GM12878 (cell line): Measurements from ENCODE around the gene CCDC88C. TPM values are rescaled to one million over a fixed set of nuclear protein-coding genes. Genes with fewer than 3 reads are reported as not detected.

Experiments used
- ATAC-seq: fragments of 200-7000 bp; cut with Tn5 transposase; 3 replicates; pipeline ENCODE4 v1.9.1; 2020; ENCODE audit warnings: mild to moderate bottlenecking, moderate library complexity
- BruUV-seq: library from RNA; stranded (reverse); fragments of 400-500 nt; replicated peaks from 2 replicates; lab custom pipeline; 2021; lab: Mats Ljungman, UMichigan
- CTCF ChIA-PET: fragments of 300-600 bp; sonication (Branson Sonifier 250); formaldehyde crosslinking; extraction: SDS; loops from one replicate; lab custom pipeline; 2021; ENCODE audit warnings: inconsistent platforms; lab: Yijun Ruan, JAX
- POLR2A ChIA-PET: fragments of 350-600 bp; formaldehyde crosslinking; extraction: SDS; loops from one replicate; lab custom pipeline; 2021; ENCODE audit warnings: inconsistent platforms; lab: Charles Lee
- RAD21 ChIA-PET: fragments of 300-600 bp; sonication (Branson Sonifier 250); formaldehyde crosslinking; loops from one replicate; lab custom pipeline; 2023; ENCODE audit warnings: antibody characterized with exemption; ENCODE audit not compliant: unreplicated experiment; lab: Charles Lee
- SMC1A ChIA-PET: fragments of 300-600 bp; sonication (Branson Sonifier 250); formaldehyde crosslinking; loops from one replicate; lab custom pipeline; 2023; ENCODE audit not compliant: unreplicated experiment, uncharacterized antibody; lab: Charles Lee
- DNase-seq: peaks from one replicate; pipeline ENCODE4 v3.0.0-alpha.2; 2011; ENCODE audit warnings: low read depth, low spot score
- FAIRE-seq: peaks from 3 replicates; lab custom pipeline; 2011; peaks lifted over from hg19 to GRCh38; lab: Jason Lieb, UNC
- H2AFZ ChIP-seq: 2 replicates; pipeline ENCODE4 v1.6.0; 2011; ENCODE audit warnings: low read depth, low read length, control low read depth; ENCODE audit not compliant: control insufficient read depth
- H3K27ac ChIP-seq: 2 replicates; pipeline ENCODE4 v1.5.1; 2011; ENCODE audit warnings: control low read depth; ENCODE audit not compliant: control insufficient read depth, insufficient read depth
- H3K27me3 ChIP-seq, 2 experiments: replicated peaks in 1 of 2; 2 replicates each; pipeline versions ENCODE4 v1.6.0 to v1.6.1; 2011; ENCODE audit warnings: low read length in 1 of 2; ENCODE audit not compliant: control insufficient read depth in 2 of 2, insufficient read depth in 2 of 2
- H3K36me3 ChIP-seq, 2 experiments: 2 replicates each; pipeline ENCODE4 v1.5.1; 2011; ENCODE audit warnings: low read length in 1 of 2; ENCODE audit not compliant: control insufficient read depth in 2 of 2, insufficient read depth in 2 of 2
- H3K4me1 ChIP-seq: 2 replicates; pipeline ENCODE4 v1.6.1; 2011; ENCODE audit warnings: mild to moderate bottlenecking, low read length, moderate library complexity, mixed read lengths; ENCODE audit not compliant: control insufficient read depth, insufficient read depth
- H3K4me2 ChIP-seq: 2 replicates; pipeline ENCODE4 v1.6.0; 2011; ENCODE audit warnings: control low read depth; ENCODE audit not compliant: control insufficient read depth, insufficient read depth
- H3K4me3 ChIP-seq: fragments of 200-600 bp; sonication (generic); 2 replicates; pipeline ENCODE4 v1.5.1; 2016
- H3K79me2 ChIP-seq: 2 replicates; pipeline ENCODE4 v1.6.0; 2011; ENCODE audit warnings: low read length; ENCODE audit not compliant: control insufficient read depth, insufficient read depth
- H3K9ac ChIP-seq: 2 replicates; pipeline ENCODE4 v1.8.0; 2011; ENCODE audit warnings: low read length, control low read depth, mixed read lengths; ENCODE audit not compliant: control insufficient read depth, insufficient read depth
- H3K9me3 ChIP-seq: replicated peaks from 3 replicates; pipeline ENCODE4 v1.5.1; 2011; ENCODE audit warnings: mild to moderate bottlenecking, low read length; ENCODE audit not compliant: control insufficient read depth, insufficient read depth
- H4K20me1 ChIP-seq: 2 replicates; pipeline ENCODE4 v1.6.0; 2011; ENCODE audit not compliant: control insufficient read depth, insufficient read depth
- EED ChIP-seq: sonication (generic); IDR thresholded peaks from 2 replicates; pipeline ENCODE4 v1.6.1; 2016; ENCODE audit warnings: antibody characterized with exemption, low read depth
- HDAC2 ChIP-seq: fragments of 200-600 bp; sonication (generic); IDR thresholded peaks from 2 replicates; pipeline ENCODE4 v1.6.1; 2017
- HSF1 ChIP-seq: fragments of 150-350 bp; IDR thresholded peaks from 2 replicates; pipeline ENCODE4 v1.6.1; 2014; ENCODE audit warnings: mild to moderate bottlenecking, low read depth, low read length
- MXI1 ChIP-seq: fragments of 150-350 bp; IDR thresholded peaks from 2 replicates; pipeline ENCODE4 v1.6.1; 2011; ENCODE audit warnings: low read depth, mild to moderate bottlenecking, inconsistent platforms, low read length, improper control_type of control experiment
- NFXL1 ChIP-seq: fragments of 450-650 bp; IDR thresholded peaks from 2 replicates; pipeline ENCODE4 v1.6.1; 2017; ENCODE audit warnings: antibody characterized with exemption, mild to moderate bottlenecking, borderline replicate concordance
- PAX5 ChIP-seq: IDR thresholded peaks from 2 replicates; pipeline ENCODE4 v1.6.1; 2011; ENCODE audit warnings: low read depth, low read length, borderline replicate concordance
- PAX8 ChIP-seq: fragments of 450-650 bp; IDR thresholded peaks from 2 replicates; pipeline ENCODE4 v1.6.1; 2017; ENCODE audit warnings: mild to moderate bottlenecking, moderate library complexity
- SP1 ChIP-seq: IDR thresholded peaks from one replicate; pipeline ENCODE4 v1.6.1; 2011; ENCODE audit warnings: low read depth, low read length
- STAT1 ChIP-seq: fragments of 450-650 bp; conservative IDR thresholded peaks from 2 replicates; pipeline ENCODE4 v1.6.1; 2014; ENCODE audit warnings: antibody characterized with exemption, mild to moderate bottlenecking
- WGBS: methylation state at CpG from one replicate; pipeline ENCODE4 v1.1.6; 2016; ENCODE audit warnings: low lambda C conversion rate; ENCODE audit not compliant: insufficient replicate concordance, insufficient coverage; ENCODE audit errors: missing lambda C conversion rate; 5-methylcytosine and 5-hydroxymethylcytosine counted together
- in situ Hi-C: fragments of 300-500 bp; cut with MboI; formaldehyde crosslinking; loops from 9 replicates; pipeline ENCODE4 v1.14.3; 2018; ENCODE audit warnings: mixed read lengths
- intact Hi-C: fragments of 100-400 bp; cut with micrococcal nuclease; formaldehyde crosslinking; loops from one replicate; pipeline ENCODE4 v1.14.2; 2022; ENCODE audit not compliant: unreplicated experiment
- polyA plus RNA-seq, 11 experiments: library from polyadenylated mRNA; depleted of rRNA in 4 of 11; unstranded in 6 of 11; stranded (reverse) in 5 of 11; fragments of >200 nt; fragmentation: Nextera tagmentation in 4 of 11; fragmentation: Illumina TruSeq in 1 of 11; extraction: Ambion mirVana in 4 of 11; extraction: Trizol in 1 of 11; gene quantifications; 1 replicate in 1 of 11; 2 replicates in 10 of 11; pipeline versions ENCODE4 v1.2.1 to v1.2.3, GENCODE V29; 2011 to 2016; ENCODE audit warnings: inconsistent platforms in 2 of 11, missing spikeins in 2 of 11, low read depth in 1 of 11
- total RNA-seq, 4 experiments: library from RNA; depleted of rRNA in 3 of 4; stranded (reverse); fragments of >200 nt in 3 of 4; fragmentation: Illumina TruSeq in 1 of 4; extraction: Trizol in 1 of 4; gene quantifications; 2 replicates each; pipeline versions ENCODE4 v1.2.1 to v1.2.3, GENCODE V29; 2013 to 2021
- TF ChIP-seq, protein P1 (sequence below): fragments of 150-350 bp; IDR thresholded peaks from 2 replicates; pipeline ENCODE4 v1.6.1; 2016; ENCODE audit warnings: low read depth, low read length

CCDC88C gene
- total and polyA plus RNA-seq, 10 of the 15 experiments (the other 5 are each of a cell fraction or from before 2014, with no cell fraction given): 4.0 to 79.6 (median 36.6) TPM

GRCh38 chr14:91366749-91367148, 50.9 kb downstream of the CCDC88C start:
- ChIA-PET RAD21 (interaction anchor here (0.6 to 5.0 kb wide), 10 partner anchors 9 to 49 kb away, joined by 3 to 38 read pairs (median 5); no protein-coding TSS in a partner anchor), SMC1A (interaction anchor here (0.9 to 22.7 kb wide), 9 partner anchors 8 to 51 kb away, joined by 3 to 349 read pairs (median 6); partner anchors contain the start of gene CCDC88C), CTCF (interaction anchor here (0.7 to 2.5 kb wide), 6 partner anchors 12 to 61 kb away, joined by 3 to 12 read pairs (median 4); no protein-coding TSS in a partner anchor), POLR2A (interaction anchor here (1.2 to 2.4 kb wide), 4 partner anchors 11 to 49 kb away, joined by 5 to 9 read pairs (median 7); no protein-coding TSS in a partner anchor)
- Histone ChIP-seq H3K4me3 (peak overlapping the region; percentile 43; the same call in 1 of the 2 replicates), H3K79me2 (peaks cover 100% of the 10 kb centered on the region), H3K9me3 (no peaks in the 10 kb centered on the region), H3K9ac (peak overlapping the region; percentile 22; the same call in 1 of the 2 replicates), H3K27me3 (no peaks in the 10 kb centered on the region), H3K4me2 (peak overlapping the region; percentile 94; the same call in 1 of the 2 replicates), H3K36me3 (peaks cover 0 to 12% of the 10 kb centered on the region in 2 experiments; a peak in 2 of 4 replicates), H4K20me1 (no peaks in the 10 kb centered on the region), H2AFZ (no peak overlapping the region), H3K4me1 (peaks cover 89% of the 10 kb centered on the region), H3K27ac (peak overlapping the region; percentile 85)
- FAIRE-seq (no peak), ATAC-seq (no peak), DNase-seq (no peak)
- BruUV-seq: TSS peak; percentile 52
- in situ Hi-C loops: loop anchor here (25.0 kb wide), 1 partner anchor 1396 kb away; no protein-coding TSS in a partner anchor
- 56% methylated on average over 6 of the region's 6 CpGs for WGBS
- TF ChIP-seq HSF1 (no peak), STAT1 (no peak), HDAC2 (no peak), PAX5 (no peak), EED (no peak; the same call in 1 of the 2 replicates), NFXL1 (no peak), MXI1 (no peak), PAX8 (no peak), SP1 (no peak)
- TF ChIP-seq, protein P1, sequence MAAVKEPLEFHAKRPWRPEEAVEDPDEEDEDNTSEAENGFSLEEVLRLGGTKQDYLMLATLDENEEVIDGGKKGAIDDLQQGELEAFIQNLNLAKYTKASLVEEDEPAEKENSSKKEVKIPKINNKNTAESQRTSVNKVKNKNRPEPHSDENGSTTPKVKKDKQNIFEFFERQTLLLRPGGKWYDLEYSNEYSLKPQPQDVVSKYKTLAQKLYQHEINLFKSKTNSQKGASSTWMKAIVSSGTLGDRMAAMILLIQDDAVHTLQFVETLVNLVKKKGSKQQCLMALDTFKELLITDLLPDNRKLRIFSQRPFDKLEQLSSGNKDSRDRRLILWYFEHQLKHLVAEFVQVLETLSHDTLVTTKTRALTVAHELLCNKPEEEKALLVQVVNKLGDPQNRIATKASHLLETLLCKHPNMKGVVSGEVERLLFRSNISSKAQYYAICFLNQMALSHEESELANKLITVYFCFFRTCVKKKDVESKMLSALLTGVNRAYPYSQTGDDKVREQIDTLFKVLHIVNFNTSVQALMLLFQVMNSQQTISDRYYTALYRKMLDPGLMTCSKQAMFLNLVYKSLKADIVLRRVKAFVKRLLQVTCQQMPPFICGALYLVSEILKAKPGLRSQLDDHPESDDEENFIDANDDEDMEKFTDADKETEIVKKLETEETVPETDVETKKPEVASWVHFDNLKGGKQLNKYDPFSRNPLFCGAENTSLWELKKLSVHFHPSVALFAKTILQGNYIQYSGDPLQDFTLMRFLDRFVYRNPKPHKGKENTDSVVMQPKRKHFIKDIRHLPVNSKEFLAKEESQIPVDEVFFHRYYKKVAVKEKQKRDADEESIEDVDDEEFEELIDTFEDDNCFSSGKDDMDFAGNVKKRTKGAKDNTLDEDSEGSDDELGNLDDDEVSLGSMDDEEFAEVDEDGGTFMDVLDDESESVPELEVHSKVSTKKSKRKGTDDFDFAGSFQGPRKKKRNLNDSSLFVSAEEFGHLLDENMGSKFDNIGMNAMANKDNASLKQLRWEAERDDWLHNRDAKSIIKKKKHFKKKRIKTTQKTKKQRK: no peak
- intact Hi-C loops: loop anchor here (1.0 kb wide), 1 partner anchor 15 kb away; no protein-coding TSS in a partner anchor
